HepG2 (cell line): Measurements from ENCODE around the gene NRL. TPM values are rescaled to one million over a fixed set of nuclear protein-coding genes. Genes with fewer than 3 reads are reported as not detected.
A peak's percentile ranks its signal among the peaks of the same experiment; 100 is the strongest.

ENCODE experiments used
- FOXP1 ChIP-seq, 2 experiments: fragments of 450-650 bp in 1 of 2; IDR thresholded peaks; 2 replicates each; pipeline ENCODE4 v1.6.1; 2017 to 2018; ENCODE audit warnings: antibody characterized with exemption in 1 of 2
- GABPA ChIP-seq, 2 experiments: IDR thresholded peaks; 2 replicates each; pipeline ENCODE4 v1.6.1; 2011 to 2016; ENCODE audit warnings: low read depth in 2 of 2, low read length in 1 of 2, missing biosample characterization in 1 of 2, missing genetic modification characterization in 1 of 2
- GPN1 ChIP-seq: sonication (generic); formaldehyde crosslinking; IDR thresholded peaks from 2 replicates; pipeline ENCODE4 v1.5.1; 2020; ENCODE audit warnings: missing genetic modification reagents, borderline replicate concordance
- KLF16 ChIP-seq, 2 experiments: sonication (generic) in 1 of 2; formaldehyde crosslinking in 1 of 2; IDR thresholded peaks; 2 replicates each; pipeline versions ENCODE4 v1.6.1 to v1.8.0; 2016 to 2023; ENCODE audit warnings: missing genetic modification reagents in 2 of 2, missing compliant biosample characterization in 1 of 2
- MBD4 ChIP-seq: IDR thresholded peaks from 2 replicates; pipeline ENCODE4 v1.6.1; 2012; ENCODE audit warnings: low read length, inconsistent platforms, borderline replicate concordance
- NFE2L1 ChIP-seq: sonication (generic); formaldehyde crosslinking; IDR thresholded peaks from 2 replicates; pipeline ENCODE4 v1.4.0; 2020; ENCODE audit warnings: missing genetic modification reagents, mild to moderate bottlenecking, borderline replicate concordance
- NFYC ChIP-seq: IDR thresholded peaks from 2 replicates; pipeline ENCODE4 v1.6.1; 2016; ENCODE audit warnings: missing genetic modification reagents, missing compliant biosample characterization
- NONO ChIP-seq, 2 experiments: fragments of 450-650 bp in 1 of 2; sonication (generic) in 1 of 2; formaldehyde crosslinking in 1 of 2; IDR thresholded peaks in 1 of 2; conservative IDR thresholded peaks in 1 of 2; 2 replicates each; pipeline versions ENCODE4 v1.6.1 to v1.8.0; 2017 to 2022; ENCODE audit warnings: mild to moderate bottlenecking in 1 of 2, missing genetic modification reagents in 1 of 2, moderate library complexity in 1 of 2
- NR1H2 ChIP-seq: sonication (generic); formaldehyde crosslinking; IDR thresholded peaks from 2 replicates; pipeline ENCODE4 v1.8.1; 2022; ENCODE audit warnings: low read depth, missing genetic modification reagents, borderline replicate concordance
- NR2F2 ChIP-seq: IDR thresholded peaks from 2 replicates; pipeline ENCODE4 v1.6.1; 2012; ENCODE audit warnings: low read depth, inconsistent platforms, borderline replicate concordance
- PTBP1 ChIP-seq: fragments of 200-400 bp; formaldehyde crosslinking; IDR thresholded peaks from 2 replicates; pipeline ENCODE4 v1.6.1; 2018; ENCODE audit warnings: low read length, low read depth; ENCODE audit not compliant: poor library complexity, severe bottlenecking
- REL ChIP-seq: sonication (generic); formaldehyde crosslinking; conservative IDR thresholded peaks from 2 replicates; pipeline ENCODE4 v1.8.0; 2022; ENCODE audit warnings: mild to moderate bottlenecking, missing genetic modification reagents, moderate library complexity
- SNRNP70 ChIP-seq: fragments of 200-400 bp; formaldehyde crosslinking; IDR thresholded peaks from 2 replicates; pipeline ENCODE4 v1.6.1; 2017; ENCODE audit warnings: mild to moderate bottlenecking, low read depth, low read length, moderate library complexity
- TBX2 ChIP-seq: sonication (generic); formaldehyde crosslinking; IDR thresholded peaks from 2 replicates; pipeline ENCODE4 v1.5.0; 2020; ENCODE audit warnings: missing genetic modification reagents, mild to moderate bottlenecking, borderline replicate concordance
- TGIF2 ChIP-seq: IDR thresholded peaks from 2 replicates; pipeline ENCODE4 v1.6.1; 2016; ENCODE audit warnings: control low read depth, missing compliant biosample characterization
- U2AF1 ChIP-seq: fragments of 200-400 bp; formaldehyde crosslinking; optimal IDR thresholded peaks from 2 replicates; pipeline ENCODE3; 2017; ENCODE audit warnings: mild to moderate bottlenecking, low read depth, low read length
- ZNF292 ChIP-seq: sonication (generic); formaldehyde crosslinking; IDR thresholded peaks from 2 replicates; pipeline ENCODE4 v1.8.1; 2022; ENCODE audit warnings: mild to moderate bottlenecking, low read depth, missing genetic modification reagents, borderline replicate concordance
- ZNF652 ChIP-seq: IDR thresholded peaks from 2 replicates; pipeline ENCODE4 v1.6.1; 2016; ENCODE audit warnings: low read depth, borderline replicate concordance
- ZNF672 ChIP-seq: sonication (generic); formaldehyde crosslinking; IDR thresholded peaks from 2 replicates; pipeline ENCODE4 v1.8.1; 2022; ENCODE audit warnings: missing genetic modification reagents
- ZNF841 ChIP-seq: sonication (generic); formaldehyde crosslinking; IDR thresholded peaks from 2 replicates; pipeline ENCODE4 v1.8.1; 2023; ENCODE audit warnings: missing genetic modification reagents, borderline replicate concordance
- polyA plus RNA-seq, 8 experiments: library from polyadenylated mRNA; depleted of rRNA in 3 of 8; stranded (reverse) in 7 of 8; unstranded in 1 of 8; fragments of >200 nt; fragmentation: Illumina TruSeq in 4 of 8; extraction: Trizol in 4 of 8; gene quantifications; 2 replicates each; pipeline versions ENCODE4 v1.2.1 to v1.2.3, GENCODE V29; 2011 to 2016; ENCODE audit warnings: low read depth in 4 of 8, missing spikeins in 1 of 8, mixed read lengths in 1 of 8; ENCODE audit not compliant: insufficient read depth in 1 of 8
- total RNA-seq, 5 experiments: library from RNA; depleted of rRNA; stranded (reverse); fragments of >200 nt; fragmentation: Illumina TruSeq; extraction: Trizol; gene quantifications; 2 replicates each; pipeline ENCODE4 v1.2.3, GENCODE V29; 2016; ENCODE audit warnings: low read depth in 1 of 5
- TF ChIP-seq, protein P1 (sequence below): sonication (generic); formaldehyde crosslinking; IDR thresholded peaks from 2 replicates; pipeline ENCODE4 v1.8.1; 2022; ENCODE audit warnings: mild to moderate bottlenecking, missing genetic modification reagents
- TF ChIP-seq, protein P2 (sequence below): sonication (generic); formaldehyde crosslinking; IDR thresholded peaks from 2 replicates; pipeline ENCODE4 v1.4.0; 2020; ENCODE audit warnings: missing genetic modification reagents
- TF ChIP-seq, protein P3 (sequence below): sonication (generic); formaldehyde crosslinking; IDR thresholded peaks from 2 replicates; pipeline ENCODE4 v1.5.1; 2020; ENCODE audit warnings: missing genetic modification reagents, mild to moderate bottlenecking, borderline replicate concordance

The NRL gene
- total and polyA plus RNA-seq, 2 of the 13 experiments (the other 11 are each of a cell fraction or from before 2014, with no cell fraction given), result 2.5 to 4.7 TPM

DNA sequence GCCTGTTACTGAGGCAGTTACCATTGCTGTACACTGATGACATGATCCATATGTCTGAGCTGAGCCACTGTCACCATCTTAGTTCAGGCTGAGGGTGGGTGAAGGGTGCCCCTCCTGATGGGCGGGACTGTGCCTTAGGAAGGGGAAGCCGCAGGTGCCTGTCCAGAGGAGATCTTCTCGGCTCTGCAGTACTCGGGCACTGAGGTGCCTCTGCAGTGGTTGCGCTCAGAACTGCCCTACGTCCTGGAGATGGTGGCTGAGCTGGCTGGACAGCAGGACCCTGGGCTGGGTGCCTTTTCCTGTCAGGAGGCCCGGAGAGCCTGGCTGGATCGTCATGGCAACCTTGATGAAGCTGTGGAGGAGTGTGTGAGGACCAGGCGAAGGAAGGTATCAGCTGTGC lies 36.2 kb upstream of the NRL start (continued):
- TF ChIP-seq, protein P1, sequence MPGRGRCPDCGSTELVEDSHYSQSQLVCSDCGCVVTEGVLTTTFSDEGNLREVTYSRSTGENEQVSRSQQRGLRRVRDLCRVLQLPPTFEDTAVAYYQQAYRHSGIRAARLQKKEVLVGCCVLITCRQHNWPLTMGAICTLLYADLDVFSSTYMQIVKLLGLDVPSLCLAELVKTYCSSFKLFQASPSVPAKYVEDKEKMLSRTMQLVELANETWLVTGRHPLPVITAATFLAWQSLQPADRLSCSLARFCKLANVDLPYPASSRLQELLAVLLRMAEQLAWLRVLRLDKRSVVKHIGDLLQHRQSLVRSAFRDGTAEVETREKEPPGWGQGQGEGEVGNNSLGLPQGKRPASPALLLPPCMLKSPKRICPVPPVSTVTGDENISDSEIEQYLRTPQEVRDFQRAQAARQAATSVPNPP (CRISPR knock-in tag), result no peak
- TF ChIP-seq U2AF1 (no peak), ZNF841 (no peak), NFE2L1 (no peak), FOXP1 (IDR thresholded peaks at IDR 0.05) (no peak), FOXP1 (CRISPR knock-in tag; IDR thresholded peaks at IDR 0.05) (no peak), KLF16 (CRISPR knock-in tag; IDR thresholded peaks at IDR 0.05) (peak in 1 of 2 experiments; percentile 52; a peak in 1 of 4 replicates), REL (no peak), NR2F2 (no peak), ZNF652 (no peak), GPN1 (CRISPR knock-in tag) (no peak), NONO (IDR thresholded peaks at IDR 0.05) (no peak), NONO (CRISPR knock-in tag; conservative IDR thresholded peaks at IDR 0.05) (no peak), NR1H2 (CRISPR knock-in tag) (no peak), ZNF292 (no peak), TBX2 (CRISPR knock-in tag) (no peak), GABPA (IDR thresholded peaks at IDR 0.05; ENCODE audit: low read depth, low read length) (no peak), GABPA (CRISPR knock-in tag; IDR thresholded peaks at IDR 0.05; ENCODE audit: low read depth) (no peak), ZNF672 (no peak), MBD4 (no peak), PTBP1 (no peak), NFYC (CRISPR knock-in tag) (no peak), TGIF2 (CRISPR knock-in tag) (no peak), SNRNP70 (no peak)
- TF ChIP-seq, protein P2, sequence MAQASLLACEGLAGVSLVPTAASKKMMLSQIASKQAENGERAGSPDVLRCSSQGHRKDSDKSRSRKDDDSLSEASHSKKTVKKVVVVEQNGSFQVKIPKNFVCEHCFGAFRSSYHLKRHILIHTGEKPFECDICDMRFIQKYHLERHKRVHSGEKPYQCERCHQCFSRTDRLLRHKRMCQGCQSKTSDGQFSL (CRISPR knock-in tag), result no peak
- TF ChIP-seq, protein P3, sequence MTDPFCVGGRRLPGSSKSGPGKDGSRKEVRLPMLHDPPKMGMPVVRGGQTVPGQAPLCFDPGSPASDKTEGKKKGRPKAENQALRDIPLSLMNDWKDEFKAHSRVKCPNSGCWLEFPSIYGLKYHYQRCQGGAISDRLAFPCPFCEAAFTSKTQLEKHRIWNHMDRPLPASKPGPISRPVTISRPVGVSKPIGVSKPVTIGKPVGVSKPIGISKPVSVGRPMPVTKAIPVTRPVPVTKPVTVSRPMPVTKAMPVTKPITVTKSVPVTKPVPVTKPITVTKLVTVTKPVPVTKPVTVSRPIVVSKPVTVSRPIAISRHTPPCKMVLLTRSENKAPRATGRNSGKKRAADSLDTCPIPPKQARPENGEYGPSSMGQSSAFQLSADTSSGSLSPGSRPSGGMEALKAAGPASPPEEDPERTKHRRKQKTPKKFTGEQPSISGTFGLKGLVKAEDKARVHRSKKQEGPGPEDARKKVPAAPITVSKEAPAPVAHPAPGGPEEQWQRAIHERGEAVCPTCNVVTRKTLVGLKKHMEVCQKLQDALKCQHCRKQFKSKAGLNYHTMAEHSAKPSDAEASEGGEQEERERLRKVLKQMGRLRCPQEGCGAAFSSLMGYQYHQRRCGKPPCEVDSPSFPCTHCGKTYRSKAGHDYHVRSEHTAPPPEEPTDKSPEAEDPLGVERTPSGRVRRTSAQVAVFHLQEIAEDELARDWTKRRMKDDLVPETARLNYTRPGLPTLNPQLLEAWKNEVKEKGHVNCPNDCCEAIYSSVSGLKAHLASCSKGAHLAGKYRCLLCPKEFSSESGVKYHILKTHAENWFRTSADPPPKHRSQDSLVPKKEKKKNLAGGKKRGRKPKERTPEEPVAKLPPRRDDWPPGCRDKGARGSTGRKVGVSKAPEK (CRISPR knock-in tag), result 0 out of 2 replicates have a peak, but pooled peaks have one; percentile 35
